ENCODE data around the gene FANK1.
A peak's percentile ranks its signal among the peaks of the same experiment; 100 is the strongest.
"Not testable (repeated sequence)": the region's sequence is repeated elsewhere in the genome, so short reads cannot be mapped to it uniquely, and the experiment has no call there.

Gene FANK1

GRCh38 chr10:125925262-125925834 lies 29.0 kb downstream of the FANK1 start:
- no peaks in the 10 kb centered on the region for H3K9me3 ChIP-seq (ENCODE audit: insufficient read depth, low read depth, low read length)
- no peak overlapping the region for H3K14ac ChIP-seq (ENCODE audit: low read length)
- WGBS (ENCODE audit: extremely low coverage, insufficient coverage, insufficient read length), result no CpG with 5 or more reads among the region's 5 CpGs
- H3K36me3 ChIP-seq (ENCODE audit: control insufficient read depth in 1 of 2, insufficient read depth in 2 of 2, low read length in 2 of 2), result peaks cover 0 to 1% of the 10 kb centered on the region in 2 experiments
- no peak overlapping the region for H3K27ac ChIP-seq (ENCODE audit: low read depth, low read length)
- H2AK5ac ChIP-seq (ENCODE audit: low read length), result no peak overlapping the region
- no peak overlapping the region for H3K18ac ChIP-seq (ENCODE audit: low read length)
- H3K4me1 ChIP-seq (ENCODE audit: control insufficient read depth in 1 of 2, insufficient read depth in 2 of 2, low read length in 2 of 2), result peaks cover 2 to 8% of the 10 kb centered on the region in 2 experiments
- H4K12ac ChIP-seq (ENCODE audit: low read depth, low read length), result no peak overlapping the region
- no peaks in the 10 kb centered on the region for H3K79me1 ChIP-seq (ENCODE audit: low read length)
- H3K9ac ChIP-seq (ENCODE audit: low read length), result no peak overlapping the region
- no peak overlapping the region for H4K91ac ChIP-seq (ENCODE audit: low read depth, low read length)
- no peak overlapping the region for H3K4me2 ChIP-seq (ENCODE audit: low read length)
- H2BK120ac ChIP-seq (ENCODE audit: insufficient read depth, low read length, poor library complexity), result no peak overlapping the region
- no peak overlapping the region for H3K23ac ChIP-seq (ENCODE audit: low read length)
- no peak for DNase-seq
- no peak overlapping the region for H2AFZ ChIP-seq (ENCODE audit: insufficient read depth, low read length, poor library complexity)
- H3K79me2 ChIP-seq (ENCODE audit: control insufficient read depth, insufficient read depth, low read length, poor library complexity), result no peaks in the 10 kb centered on the region
- no peak overlapping the region for H3K4me3 ChIP-seq (ENCODE audit: low read depth, low read length)
- no peak overlapping the region for H2BK5ac ChIP-seq (ENCODE audit: low read depth, low read length, poor library complexity)
- H3K27me3 ChIP-seq (ENCODE audit: insufficient read depth, low read length), result no peaks in the 10 kb centered on the region
- no peak overlapping the region for H3K4ac ChIP-seq (ENCODE audit: low read depth, low read length)
- no peak overlapping the region for H2BK12ac ChIP-seq (ENCODE audit: low read length)
- no peak overlapping the region for H4K8ac ChIP-seq (ENCODE audit: low read depth, low read length)

DNA sequence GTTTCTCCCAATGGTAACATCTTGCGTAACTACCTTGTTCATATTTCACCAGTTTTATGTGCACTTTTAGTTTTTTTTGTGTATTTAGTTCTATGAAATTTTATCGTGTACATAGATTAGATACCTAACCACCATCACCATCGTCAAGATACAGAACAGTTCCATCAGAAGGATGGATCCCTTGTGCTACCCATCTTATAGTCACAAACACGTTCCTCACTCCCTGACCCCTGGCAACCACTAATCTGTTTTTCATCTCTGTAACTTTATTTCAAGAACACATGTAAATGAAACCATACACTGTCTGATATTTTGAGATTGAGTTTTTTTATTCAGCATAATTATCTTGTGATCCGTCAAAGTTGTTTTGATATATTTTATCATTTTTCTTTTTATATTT lies 29.9 kb downstream of the FANK1 start:
- Histone ChIP-seq H3K9me3 (ENCODE audit: insufficient read depth, low read depth, low read length) (no peaks in the 10 kb centered on the region), H3K79me1 (ENCODE audit: low read length) (no peaks in the 10 kb centered on the region), H2BK120ac (ENCODE audit: insufficient read depth, low read length, poor library complexity) (no peak overlapping the region), H3K14ac (ENCODE audit: low read length) (no peak overlapping the region), H3K4me2 (ENCODE audit: low read length) (no peak overlapping the region), H2AFZ (ENCODE audit: insufficient read depth, low read length, poor library complexity) (no peak overlapping the region), H3K27ac (ENCODE audit: low read depth, low read length) (no peak overlapping the region), H4K91ac (ENCODE audit: low read depth, low read length) (no peak overlapping the region), H4K12ac (ENCODE audit: low read depth, low read length) (no peak overlapping the region), H3K4me1 (ENCODE audit: control insufficient read depth in 1 of 2, insufficient read depth in 2 of 2, low read length in 2 of 2) (peaks cover 2 to 8% of the 10 kb centered on the region in 2 experiments), H3K36me3 (ENCODE audit: control insufficient read depth in 1 of 2, insufficient read depth in 2 of 2, low read length in 2 of 2) (peaks cover 0 to 1% of the 10 kb centered on the region in 2 experiments), H3K4ac (ENCODE audit: low read depth, low read length) (no peak overlapping the region), H3K27me3 (ENCODE audit: insufficient read depth, low read length) (no peaks in the 10 kb centered on the region), H3K4me3 (ENCODE audit: low read depth, low read length) (no peak overlapping the region), H3K9ac (ENCODE audit: low read length) (no peak overlapping the region), H2BK12ac (ENCODE audit: low read length) (no peak overlapping the region), H2AK5ac (ENCODE audit: low read length) (no peak overlapping the region), H4K8ac (ENCODE audit: low read depth, low read length) (no peak overlapping the region), H3K18ac (ENCODE audit: low read length) (no peak overlapping the region), H2BK5ac (ENCODE audit: low read depth, low read length, poor library complexity) (no peak overlapping the region), H3K79me2 (ENCODE audit: control insufficient read depth, insufficient read depth, low read length, poor library complexity) (no peaks in the 10 kb centered on the region), H3K23ac (ENCODE audit: low read length) (no peak overlapping the region)
- DNase-seq, result no peak
- no CpG with 5 or more reads among the region's 5 CpGs for WGBS (ENCODE audit: extremely low coverage, insufficient coverage, insufficient read length)

GRCh38 chr10:125927265-125927664 lies 30.9 kb downstream of the FANK1 start:
- not testable (repeated sequence) for H3K9me3 ChIP-seq (ENCODE audit: insufficient read depth, low read depth, low read length); H4K12ac ChIP-seq (ENCODE audit: low read depth, low read length); H3K79me2 ChIP-seq (ENCODE audit: control insufficient read depth, insufficient read depth, low read length, poor library complexity); H3K18ac ChIP-seq (ENCODE audit: low read length); H3K9ac ChIP-seq (ENCODE audit: low read length); H3K27me3 ChIP-seq (ENCODE audit: insufficient read depth, low read length); H4K8ac ChIP-seq (ENCODE audit: low read depth, low read length); H3K4me2 ChIP-seq (ENCODE audit: low read length); H2BK120ac ChIP-seq (ENCODE audit: insufficient read depth, low read length, poor library complexity); H3K27ac ChIP-seq (ENCODE audit: low read depth, low read length); H3K79me1 ChIP-seq (ENCODE audit: low read length); H2BK5ac ChIP-seq (ENCODE audit: low read depth, low read length, poor library complexity); H2AFZ ChIP-seq (ENCODE audit: insufficient read depth, low read length, poor library complexity); H3K4ac ChIP-seq (ENCODE audit: low read depth, low read length); H3K36me3 ChIP-seq (ENCODE audit: control insufficient read depth in 1 of 2, insufficient read depth in 2 of 2, low read length in 2 of 2); H4K91ac ChIP-seq (ENCODE audit: low read depth, low read length); H3K14ac ChIP-seq (ENCODE audit: low read length); H3K4me3 ChIP-seq (ENCODE audit: low read depth, low read length); H3K23ac ChIP-seq (ENCODE audit: low read length); H2BK12ac ChIP-seq (ENCODE audit: low read length); H3K4me1 ChIP-seq (ENCODE audit: control insufficient read depth in 1 of 2, insufficient read depth in 2 of 2, low read length in 2 of 2); H2AK5ac ChIP-seq (ENCODE audit: low read length)
- WGBS (ENCODE audit: extremely low coverage, insufficient coverage, insufficient read length), result no CpG with 5 or more reads among the region's 5 CpGs
- DNase-seq, result peak; percentile 22 to 76

GRCh38 chr10:125928928-125929585 lies 32.7 kb downstream of the FANK1 start:
- H4K91ac ChIP-seq (ENCODE audit: low read depth, low read length), result no peak overlapping the region
- no peaks in the 10 kb centered on the region for H3K27me3 ChIP-seq (ENCODE audit: insufficient read depth, low read length)
- H3K36me3 ChIP-seq (ENCODE audit: control insufficient read depth in 1 of 2, insufficient read depth in 2 of 2, low read length in 2 of 2), result peaks cover 0 to 1% of the 10 kb centered on the region in 2 experiments
- no peak overlapping the region for H4K12ac ChIP-seq (ENCODE audit: low read depth, low read length)
- H3K79me1 ChIP-seq (ENCODE audit: low read length), result no peaks in the 10 kb centered on the region
- H2AK5ac ChIP-seq (ENCODE audit: low read length), result no peak overlapping the region
- no peak for DNase-seq
- no peak overlapping the region for H3K14ac ChIP-seq (ENCODE audit: low read length)
- no CpG with 5 or more reads among the region's 7 CpGs for WGBS (ENCODE audit: extremely low coverage, insufficient coverage, insufficient read length)
- no peak overlapping the region for H3K18ac ChIP-seq (ENCODE audit: low read length)
- no peak overlapping the region for H3K4me2 ChIP-seq (ENCODE audit: low read length)
- H3K4me1 ChIP-seq (ENCODE audit: control insufficient read depth in 1 of 2, insufficient read depth in 2 of 2, low read length in 2 of 2), result peaks cover 2 to 8% of the 10 kb centered on the region in 2 experiments
- H3K4me3 ChIP-seq (ENCODE audit: low read depth, low read length), result no peak overlapping the region
- no peaks in the 10 kb centered on the region for H3K9me3 ChIP-seq (ENCODE audit: insufficient read depth, low read depth, low read length)
- H3K4ac ChIP-seq (ENCODE audit: low read depth, low read length), result no peak overlapping the region
- no peak overlapping the region for H2BK5ac ChIP-seq (ENCODE audit: low read depth, low read length, poor library complexity)
- no peak overlapping the region for H2AFZ ChIP-seq (ENCODE audit: insufficient read depth, low read length, poor library complexity)
- no peak overlapping the region for H3K23ac ChIP-seq (ENCODE audit: low read length)
- H4K8ac ChIP-seq (ENCODE audit: low read depth, low read length), result no peak overlapping the region
- peak overlapping the region; percentile 2 for H2BK12ac ChIP-seq (ENCODE audit: low read length)
- peak overlapping the region; percentile 9 for H3K27ac ChIP-seq (ENCODE audit: low read depth, low read length)
- H3K9ac ChIP-seq (ENCODE audit: low read length), result no peak overlapping the region
- no peak overlapping the region for H2BK120ac ChIP-seq (ENCODE audit: insufficient read depth, low read length, poor library complexity)
- no peaks in the 10 kb centered on the region for H3K79me2 ChIP-seq (ENCODE audit: control insufficient read depth, insufficient read depth, low read length, poor library complexity)

Measured in trophoblast cell (in vitro differentiated cells and primary cell).